NCI-H1417 treated with DMSO at 0.1 percent for 48 hours (cell line): ENCODE results near the gene C17orf100.

Experiments used
- DNase-seq: peaks from one replicate; lab custom pipeline; 2025; lab: John Stamatoyannopoulos, UW

The C17orf100 gene

GRCh38 chr17:6669479-6670212 is 18.1 kb downstream of the C17orf100 start:
- no peak for DNase-seq

GRCh38 chr17:6670571-6670970 is 19.0 kb downstream of the C17orf100 start:
- no peak for DNase-seq

- no peak for DNase-seq
Observed at GRCh38 chr17:6670999-6671398, 19.4 kb downstream of the C17orf100 start.

- no peak for DNase-seq
Observed at GRCh38 chr17:6671431-6671830, 19.9 kb downstream of the C17orf100 start.

- DNase-seq, result no peak
Observed at GRCh38 chr17:6674586-6674985, 23.0 kb downstream of the C17orf100 start.

GRCh38 chr17:6675201-6675825 is 23.8 kb downstream of the C17orf100 start:
- no peak for DNase-seq

- no peak for DNase-seq
Observed at GRCh38 chr17:6676802-6677157, 25.2 kb downstream of the C17orf100 start.

- no peak for DNase-seq
Observed at GRCh38 chr17:6677158-6677831, 25.7 kb downstream of the C17orf100 start.

- no peak for DNase-seq
Observed at GRCh38 chr17:6677946-6678345, 26.4 kb downstream of the C17orf100 start.

- no peak for DNase-seq
Observed at GRCh38 chr17:6679241-6679640, 27.7 kb downstream of the C17orf100 start.

GRCh38 chr17:6681176-6681575 is 29.6 kb downstream of the C17orf100 start:
- no peak for DNase-seq

- no peak for DNase-seq
Observed at GRCh38 chr17:6681671-6682070, 30.1 kb downstream of the C17orf100 start.

- no peak for DNase-seq
Observed at GRCh38 chr17:6682339-6682738, 30.8 kb downstream of the C17orf100 start.

- no peak for DNase-seq
Observed at GRCh38 chr17:6683081-6683684, 31.6 kb downstream of the C17orf100 start.

GRCh38 chr17:6683730-6684459 is 32.3 kb downstream of the C17orf100 start:
- DNase-seq, result no peak

- no peak for DNase-seq
Observed at GRCh38 chr17:6684460-6684783, 32.9 kb downstream of the C17orf100 start.

- no peak for DNase-seq
Observed at GRCh38 chr17:6684881-6685767, 33.6 kb downstream of the C17orf100 start.

- DNase-seq, result no peak
Observed at GRCh38 chr17:6686026-6686425, 34.5 kb downstream of the C17orf100 start.

GRCh38 chr17:6688944-6689343 is 37.4 kb downstream of the C17orf100 start:
- no peak for DNase-seq

- no peak for DNase-seq
Observed at GRCh38 chr17:6690641-6691040, 39.1 kb downstream of the C17orf100 start.

- DNase-seq, result no peak
Observed at GRCh38 chr17:6691546-6691945, 40.0 kb downstream of the C17orf100 start.
